ENCODE results near the gene SULT1A2.

DNA sequence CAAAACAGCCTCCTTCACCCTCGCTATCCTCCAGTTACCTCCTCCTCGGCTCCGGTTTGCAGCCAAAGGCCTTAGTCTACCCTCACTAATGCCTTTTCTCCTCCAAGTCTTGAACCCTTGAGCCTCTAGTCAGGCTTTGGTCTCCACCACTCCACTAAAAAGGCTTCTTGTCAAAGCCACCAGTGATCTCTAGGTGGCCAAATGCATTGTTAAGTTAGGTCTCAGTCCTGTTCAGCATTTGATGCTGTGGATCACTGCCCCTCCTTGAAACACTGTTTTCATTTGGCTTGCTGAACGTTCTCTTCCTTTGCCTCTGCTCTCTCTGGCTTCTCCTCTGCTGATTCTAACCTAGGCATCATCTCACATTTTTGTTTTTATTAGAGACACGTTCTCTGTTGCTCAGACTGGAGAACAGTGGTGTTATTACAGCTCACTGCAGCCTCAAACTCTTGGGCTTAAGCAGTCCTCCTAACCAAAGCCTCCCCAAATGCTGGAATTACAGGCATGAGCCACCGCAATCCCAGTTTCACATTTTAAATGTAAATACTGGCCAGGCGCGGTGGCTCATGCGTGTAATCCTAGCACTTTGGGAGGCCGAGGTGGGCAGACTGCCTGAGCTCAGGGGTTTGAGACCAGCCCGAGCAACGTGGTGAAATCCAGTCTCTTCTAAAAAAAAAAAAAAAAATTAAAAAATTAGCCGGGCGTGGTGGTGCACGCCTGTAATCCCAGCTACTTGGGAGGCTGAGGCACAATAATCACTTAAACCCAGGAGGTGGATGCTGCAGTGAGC, 42.0 kb downstream of the SULT1A2 start:
- TF ChIP-seq CTCF (IDR thresholded peaks at IDR 0.05) (no peak), EP300 (IDR thresholded peaks at IDR 0.05) (no peak), POLR2A (IDR thresholded peaks at IDR 0.05) (no peak)
